ENCODE results near the gene CABP7.
"Not testable (repeated sequence)": the region's sequence is repeated elsewhere in the genome, so short reads cannot be mapped to it uniquely, and the experiment has no call there.

The CABP7 gene

DNA sequence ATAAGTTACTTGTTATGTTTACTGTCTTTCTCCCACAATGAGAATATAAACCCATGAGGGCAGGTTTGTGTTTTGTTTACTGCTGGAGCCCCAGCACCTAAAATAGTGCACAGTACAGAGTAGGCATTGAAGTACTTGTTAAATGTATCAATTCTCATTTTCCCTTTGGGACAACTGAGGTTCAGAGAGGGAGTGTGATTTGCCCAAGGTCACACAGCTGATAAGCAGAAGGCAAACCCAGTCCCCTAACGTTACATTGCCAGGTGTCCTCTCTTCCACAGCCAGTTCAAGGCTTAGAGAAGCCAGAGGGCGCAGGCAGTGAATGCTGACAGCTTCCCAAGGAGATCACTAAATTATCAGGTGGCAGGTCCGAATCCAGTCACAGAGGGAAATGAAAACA lies 30.2 kb downstream of the CABP7 start:
- no peak for DNase-seq

DNA sequence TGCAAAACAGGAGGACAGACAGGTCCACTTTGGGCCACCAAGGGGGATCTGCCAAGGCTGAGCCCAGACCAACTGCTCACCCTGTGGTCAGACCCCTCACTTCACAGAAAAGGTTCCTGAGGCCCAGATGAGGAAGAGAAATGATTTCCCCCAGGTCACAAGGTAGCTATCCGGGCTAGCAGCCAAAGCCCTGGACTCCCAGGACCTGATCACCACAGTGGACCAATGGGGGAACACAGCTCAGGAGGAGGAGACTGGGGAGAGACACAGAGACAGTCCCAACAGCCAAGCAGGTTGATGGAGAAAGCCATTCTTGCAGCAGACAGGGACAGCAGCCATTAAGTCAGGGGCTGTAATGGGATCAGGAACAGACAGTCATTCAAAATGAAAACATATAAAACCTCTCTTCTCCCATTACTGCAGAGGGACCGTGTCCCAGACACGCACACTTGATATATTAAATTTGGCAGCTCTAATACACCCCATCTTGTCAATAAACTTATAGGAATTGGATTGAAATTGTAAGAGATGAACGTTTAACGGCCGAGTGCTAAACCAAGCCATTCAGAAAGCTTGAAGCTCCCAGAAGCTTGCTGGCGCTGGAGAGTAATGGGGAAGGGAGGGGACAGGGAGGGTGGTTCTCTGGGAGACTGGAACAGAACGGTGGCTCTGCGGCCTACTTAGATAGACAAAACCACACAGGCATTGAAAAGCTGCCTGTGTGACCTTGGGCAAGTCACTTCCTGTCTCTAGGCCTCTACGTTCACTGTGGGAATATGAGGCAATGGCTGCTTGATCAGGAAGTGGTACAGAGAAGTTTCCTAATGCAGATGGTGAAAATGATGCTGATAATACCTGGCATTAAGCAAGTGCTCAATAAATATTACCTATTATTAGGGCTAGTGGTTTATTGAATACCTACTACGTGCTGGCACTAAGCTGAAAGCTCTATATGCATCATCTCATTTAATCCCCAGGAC lies 31.0 kb downstream of the CABP7 start:
- DNase-seq, result no peak

DNA sequence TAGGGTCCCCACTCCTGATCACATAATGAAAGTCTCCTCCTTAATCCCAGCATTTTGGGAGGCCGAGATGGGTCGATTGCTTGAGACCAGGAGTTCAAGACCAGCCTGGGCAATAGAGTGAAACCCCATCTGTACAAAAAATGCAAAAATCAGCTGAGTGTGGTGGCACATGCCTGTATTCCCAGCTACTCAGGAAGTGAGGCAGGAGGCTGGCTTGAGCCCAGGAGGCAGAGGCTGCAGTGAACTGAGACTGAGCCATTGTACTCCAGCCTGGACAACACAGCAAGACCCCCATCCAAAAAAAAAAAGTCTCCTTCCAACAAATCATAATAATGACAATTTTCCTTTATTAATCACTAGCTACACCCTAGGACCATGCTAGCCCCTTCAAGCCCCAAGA lies 31.9 kb downstream of the CABP7 start:
- no peak for DNase-seq

DNA sequence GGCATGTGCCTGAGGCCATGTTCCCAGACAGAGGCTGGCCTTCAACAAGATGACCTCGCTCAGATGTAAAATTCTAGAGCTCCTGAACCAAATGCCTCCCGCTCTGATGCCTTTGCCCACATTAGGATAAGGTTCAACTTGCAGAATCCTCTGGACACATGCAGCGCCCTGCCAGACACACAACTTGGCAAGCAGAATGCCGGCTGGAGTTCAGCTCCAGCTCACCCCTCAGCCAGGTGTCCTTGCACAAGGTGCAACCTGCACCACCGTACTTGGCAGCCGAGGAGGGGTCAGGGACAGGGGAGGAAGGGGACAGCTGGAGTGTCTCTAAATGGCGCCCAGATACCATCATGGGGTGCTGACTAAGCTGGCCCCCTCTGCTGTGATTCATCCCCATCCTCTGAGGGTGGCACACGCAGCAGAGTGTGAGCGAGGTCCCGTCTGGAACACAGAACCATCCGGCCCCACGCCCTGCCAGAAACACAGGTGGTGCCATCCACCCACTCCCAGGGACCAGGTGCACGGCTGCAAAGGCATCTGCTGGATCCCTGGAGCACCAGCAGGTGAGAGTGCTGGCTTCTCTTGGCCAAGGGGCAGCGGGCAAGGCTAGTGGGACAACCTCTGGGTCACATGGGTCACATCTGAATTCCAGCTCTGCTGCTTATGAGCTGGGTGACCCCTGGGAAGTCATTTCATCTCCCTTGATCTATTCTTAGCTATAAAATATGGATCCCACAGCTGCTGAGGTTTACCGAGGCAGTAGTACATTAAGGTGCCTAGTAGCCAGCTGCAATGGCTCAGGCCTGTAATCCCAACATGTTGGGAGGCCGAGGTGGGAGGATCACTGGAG lies 34.2 kb downstream of the CABP7 start:
- DNase-seq, result no peak

DNA sequence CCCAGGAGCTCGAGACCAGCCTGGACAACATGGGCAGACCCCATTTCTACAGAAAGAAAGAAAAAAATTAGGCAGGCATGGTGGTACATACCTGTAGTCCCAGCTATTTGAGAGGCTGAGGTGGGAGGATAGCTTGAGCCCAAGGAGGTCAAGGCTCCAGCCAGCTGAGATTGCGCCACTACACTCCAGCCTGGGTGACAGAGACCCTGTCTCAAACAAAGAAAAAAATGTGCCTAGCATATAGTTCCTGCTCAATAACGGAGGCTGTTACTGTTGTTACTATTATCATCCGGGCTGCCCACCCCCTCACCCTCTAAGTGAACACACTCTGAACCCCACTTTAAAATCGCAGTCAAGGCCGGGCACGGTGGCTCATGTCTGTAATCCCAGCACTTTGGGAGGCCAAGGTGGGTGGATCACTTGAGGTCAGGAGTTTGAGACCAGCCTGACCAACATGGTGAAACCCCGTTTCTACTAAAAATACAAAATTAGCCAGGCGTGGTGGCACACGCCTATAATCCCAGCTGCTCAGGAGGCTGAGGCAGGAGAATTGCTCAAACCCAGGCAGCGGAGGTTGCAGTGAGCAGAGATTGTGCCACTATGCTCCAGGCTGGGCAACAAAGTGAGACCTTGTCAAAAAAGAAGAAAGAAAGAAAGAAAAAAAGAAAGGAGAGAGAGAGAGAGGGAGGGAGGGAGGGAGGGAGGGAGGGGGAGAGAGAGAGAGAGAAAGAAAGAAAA lies 35.0 kb downstream of the CABP7 start:
- not testable (repeated sequence) for DNase-seq

DNA sequence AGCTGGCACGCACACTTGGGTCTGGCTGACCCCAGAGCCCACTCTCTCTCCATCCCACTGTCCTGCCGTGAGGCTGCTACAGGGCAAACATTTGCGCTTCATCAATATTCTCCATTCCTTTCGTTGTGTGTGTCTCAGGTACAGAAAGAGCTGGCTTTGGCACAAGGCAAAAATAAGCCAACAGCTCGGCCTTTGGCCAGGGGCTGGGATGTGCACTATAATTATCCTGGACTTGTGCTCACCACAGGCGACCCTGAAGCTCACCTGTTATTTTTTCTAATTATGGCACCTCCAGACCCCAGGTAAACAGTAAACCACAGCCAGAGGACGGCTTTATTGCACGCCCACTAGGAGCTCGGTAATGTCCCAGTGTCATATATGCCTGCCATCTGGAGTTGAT lies 36.1 kb downstream of the CABP7 start:
- no peak for DNase-seq

DNA sequence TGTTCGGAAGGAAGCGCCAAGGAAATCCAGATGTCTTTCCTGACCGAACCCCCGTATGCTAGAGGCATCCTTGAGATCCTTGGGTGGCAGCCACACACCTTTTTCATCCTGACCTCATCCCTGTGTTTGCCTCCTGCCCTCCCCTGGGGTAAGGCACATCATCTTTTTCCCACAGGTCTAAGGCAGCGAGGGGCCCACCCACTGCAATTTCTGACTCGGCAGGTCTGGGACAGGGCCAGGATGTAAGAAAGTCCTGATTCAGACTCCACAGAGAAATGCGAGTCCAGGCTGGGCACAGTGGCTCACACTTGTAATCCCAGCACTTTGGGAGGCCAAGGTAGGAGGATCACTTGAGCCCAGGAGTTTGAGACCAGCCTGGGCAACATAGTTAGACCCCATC lies 36.5 kb downstream of the CABP7 start:
- DNase-seq, result no peak

DNA sequence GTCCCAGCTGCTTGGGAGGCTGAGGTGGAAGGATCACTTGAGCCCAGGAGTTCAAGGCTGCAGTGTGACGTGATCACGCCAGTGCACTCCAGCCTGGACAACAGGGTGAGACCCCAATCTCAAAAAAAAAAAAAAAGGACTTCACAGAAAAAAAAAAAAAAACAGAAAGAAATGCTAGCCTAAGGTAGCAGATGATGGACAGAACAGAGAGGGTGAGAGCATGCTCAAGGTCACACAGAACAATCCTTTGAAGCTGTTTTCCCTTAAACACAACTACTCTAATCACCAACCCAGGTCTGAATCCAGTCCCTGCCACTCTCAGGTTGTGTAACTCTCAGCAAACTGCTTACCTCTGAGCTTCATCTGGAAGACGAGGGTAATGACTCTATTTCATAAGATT lies 37.3 kb downstream of the CABP7 start:
- DNase-seq, result no peak

DNA sequence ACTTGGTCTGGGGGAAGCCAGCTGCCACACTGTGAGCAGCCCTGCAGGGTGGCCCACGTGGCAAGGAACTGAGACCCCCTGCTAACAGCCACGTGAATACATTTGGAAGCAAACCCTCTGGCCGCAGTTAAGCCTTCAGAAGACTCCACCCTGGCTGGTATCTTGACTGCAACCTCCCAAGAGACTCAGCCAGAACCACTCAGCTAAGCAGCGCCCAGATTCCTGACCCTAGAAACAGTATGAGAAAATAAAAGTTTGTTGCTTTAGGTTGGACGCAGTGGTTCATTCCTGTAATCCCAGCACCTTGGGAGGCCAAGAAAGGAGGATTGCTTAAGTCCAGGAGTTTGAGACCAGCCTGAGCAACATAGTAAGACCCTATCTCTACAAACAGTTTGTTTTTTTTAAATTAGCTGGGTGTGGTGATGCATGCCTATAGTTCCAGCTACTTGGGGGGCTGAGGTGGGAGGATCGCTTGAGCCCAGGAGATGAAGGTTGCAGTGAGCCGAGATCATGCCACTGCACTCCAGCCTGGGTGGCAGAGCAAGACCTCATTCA lies 38.3 kb downstream of the CABP7 start:
- no peak for DNase-seq

DNA sequence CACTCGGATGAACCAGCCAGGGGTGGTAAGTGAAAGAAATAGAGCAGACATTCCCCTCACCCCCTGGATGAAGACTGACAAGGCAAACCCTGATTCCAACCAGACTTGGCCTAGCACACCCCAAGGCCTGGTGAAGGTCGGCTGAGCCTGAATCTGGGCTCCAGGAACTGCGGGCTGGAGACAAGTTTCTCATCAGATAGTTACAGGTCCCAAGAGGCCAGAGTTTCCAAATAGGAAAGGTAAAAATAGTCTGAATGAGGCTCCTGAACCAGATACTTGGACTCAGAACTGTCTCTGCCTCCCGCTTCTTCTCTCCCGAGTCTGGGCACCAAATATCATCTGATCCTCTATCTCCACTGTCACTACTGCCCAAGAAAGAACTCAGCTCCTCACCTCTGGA lies 39.2 kb downstream of the CABP7 start:
- no peak for DNase-seq

DNA sequence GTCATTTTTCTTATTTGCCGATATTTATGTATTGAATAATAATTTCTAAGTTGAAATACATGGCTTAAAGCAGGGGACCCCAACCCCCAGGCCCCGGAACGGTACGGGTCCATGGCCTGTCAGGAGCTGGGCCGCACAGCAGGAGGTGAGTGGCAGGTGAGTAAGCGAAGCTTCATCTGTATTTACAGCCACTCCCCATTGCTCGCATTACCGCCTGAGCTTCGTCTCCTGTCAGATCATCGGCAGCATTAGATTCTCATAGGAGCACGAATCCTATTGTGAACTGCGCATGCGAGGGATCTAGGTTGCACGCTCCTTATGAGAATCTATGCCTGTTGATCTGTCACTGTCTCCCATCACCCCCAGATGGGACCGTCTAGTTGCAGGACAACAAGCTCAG lies 42.5 kb downstream of the CABP7 start:
- DNase-seq, result no peak

DNA sequence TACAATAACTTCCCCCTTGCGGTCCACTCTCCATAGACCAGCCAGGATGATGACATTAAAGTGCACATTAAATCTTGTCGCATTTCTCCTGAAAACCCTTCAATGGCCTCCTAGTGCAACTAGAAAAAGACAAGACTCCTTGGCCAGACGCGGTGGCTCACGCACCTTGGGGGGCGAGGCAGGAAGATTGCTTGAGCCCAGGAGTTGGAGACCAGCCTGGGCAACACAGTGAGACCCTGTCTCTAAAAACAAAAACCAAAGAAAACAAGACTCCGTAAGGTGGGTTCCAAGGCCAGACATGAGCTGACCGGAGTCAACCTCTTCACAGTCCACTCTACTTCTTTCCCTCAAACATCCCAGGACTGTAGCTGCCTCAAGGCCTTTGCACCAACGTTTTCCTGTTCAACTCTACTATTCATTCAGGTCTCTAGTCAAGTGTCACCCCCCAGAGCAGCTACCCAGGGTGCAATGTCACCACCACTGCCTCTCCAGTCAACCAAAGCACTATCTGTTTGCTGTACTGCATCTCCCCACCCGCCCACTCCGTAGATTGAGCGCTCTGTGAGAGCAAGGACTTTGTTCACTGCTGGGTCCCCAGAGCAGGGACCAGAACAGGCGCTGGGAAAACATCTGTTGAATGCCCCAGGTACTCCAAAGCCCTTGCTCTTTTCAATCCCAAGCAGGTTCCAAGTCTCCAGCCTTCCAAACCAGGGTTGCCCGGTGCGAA lies 46.3 kb downstream of the CABP7 start:
- DNase-seq, result no peak

DNA sequence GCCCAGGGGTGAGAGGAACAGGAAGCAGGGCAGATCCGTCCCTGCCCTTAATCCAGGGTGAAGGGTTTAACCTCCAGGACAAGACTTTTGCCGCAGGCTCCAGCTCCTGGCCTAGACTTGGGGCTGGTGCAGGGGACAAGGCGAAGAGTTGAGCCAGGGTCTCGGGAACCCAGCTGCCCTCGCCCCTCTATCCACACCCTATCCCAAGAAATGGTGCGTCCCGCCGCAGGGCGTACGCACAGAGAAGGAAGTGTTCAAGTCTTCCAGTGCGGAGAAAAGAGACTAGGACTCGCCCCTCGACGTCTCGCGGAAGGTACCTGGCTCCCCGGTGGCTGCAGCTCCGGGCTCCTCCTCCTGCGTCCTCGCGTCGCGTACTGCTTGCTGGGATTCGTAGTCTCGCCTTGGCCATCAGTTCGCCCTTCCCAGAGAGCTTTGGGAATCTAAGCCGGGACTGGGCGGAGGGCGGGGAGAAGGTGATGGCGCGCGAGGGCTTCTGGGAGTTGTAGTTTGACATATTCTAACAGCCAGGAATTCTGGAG lies 46.9 kb downstream of the CABP7 start, which contains the start of gene ZMAT5:
ZMAT5 (minus strand) TSS at position 376 of the 539 bp plus-strand sequence. CDS start 18,463 bp downstream, outside the sequence.
- DNase-seq, result peak; percentile 97

DNA sequence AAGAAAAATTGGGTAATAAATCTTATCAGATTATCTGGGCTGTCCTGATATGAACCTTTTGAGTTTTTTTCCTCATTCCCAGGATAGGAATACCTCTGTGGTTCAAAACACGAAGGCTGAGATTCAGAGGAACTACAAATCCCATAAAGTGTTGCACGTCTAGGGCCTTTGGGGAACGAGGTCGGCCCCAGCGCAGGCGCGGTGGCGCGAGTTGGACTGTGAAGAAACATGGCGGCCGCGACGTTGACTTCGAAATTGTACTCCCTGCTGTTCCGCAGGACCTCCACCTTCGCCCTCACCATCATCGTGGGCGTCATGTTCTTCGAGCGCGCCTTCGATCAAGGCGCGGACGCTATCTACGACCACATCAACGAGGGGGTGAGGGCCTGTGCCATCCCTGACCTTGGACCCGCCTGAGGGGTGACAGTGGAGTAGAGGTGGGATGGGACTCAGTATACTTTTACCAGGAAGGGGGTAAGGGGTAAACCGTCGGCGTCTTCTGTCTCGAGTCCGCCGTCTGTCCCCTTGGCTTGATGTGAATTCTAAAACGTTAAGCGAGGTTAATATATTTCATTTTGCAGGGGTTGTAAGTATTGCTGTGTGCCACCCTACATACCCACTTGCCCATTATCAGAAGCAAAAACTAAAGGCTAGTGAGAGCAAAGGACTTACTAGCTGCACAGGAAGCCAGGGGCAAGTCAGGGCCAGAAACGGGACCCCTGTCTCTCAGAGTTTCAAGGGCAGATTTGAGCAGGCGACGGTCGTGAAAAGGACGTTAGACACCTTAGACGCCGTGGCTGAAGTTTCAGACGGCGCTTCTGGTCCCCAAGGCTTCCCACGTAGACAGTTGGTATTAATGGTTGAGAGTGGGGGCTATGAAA lies 47.6 kb downstream of the CABP7 start, which contains the start of gene UQCR10:
UQCR10 (plus strand) TSS at position 199 of the 881 bp plus-strand sequence; CDS start at position 229, 30 bp downstream.
- DNase-seq, result peak; percentile 97

DNA sequence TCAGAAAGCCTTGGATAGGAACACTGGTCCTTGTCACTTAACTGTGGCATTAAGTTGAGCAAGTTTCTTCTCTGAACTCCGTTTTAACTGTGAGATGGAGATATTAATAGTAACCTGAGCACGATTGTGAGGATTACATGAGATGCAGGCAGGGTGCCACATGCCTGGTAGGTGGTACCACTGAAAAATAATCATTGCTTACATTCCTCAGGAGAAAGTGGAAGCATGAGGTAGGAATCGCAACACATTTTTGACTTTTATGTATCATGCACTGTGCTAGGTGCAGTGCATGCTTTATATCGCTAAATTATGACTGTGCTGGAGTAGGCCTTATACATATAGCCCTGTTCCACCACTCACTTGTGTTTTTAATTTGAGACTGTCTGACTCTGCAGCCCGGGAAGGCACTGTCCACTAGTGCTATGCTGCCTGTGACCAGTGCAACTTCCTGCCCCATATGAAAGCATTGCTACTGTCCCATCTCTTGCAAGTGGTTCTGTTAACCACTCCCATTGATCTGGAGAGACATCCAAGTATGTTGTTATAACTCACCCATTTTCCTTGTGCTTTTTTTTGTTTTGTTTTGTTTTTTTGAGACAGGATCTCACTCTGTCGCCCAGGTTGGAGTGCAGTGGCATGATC lies 48.4 kb downstream of the CABP7 start:
- no peak for DNase-seq

DNA sequence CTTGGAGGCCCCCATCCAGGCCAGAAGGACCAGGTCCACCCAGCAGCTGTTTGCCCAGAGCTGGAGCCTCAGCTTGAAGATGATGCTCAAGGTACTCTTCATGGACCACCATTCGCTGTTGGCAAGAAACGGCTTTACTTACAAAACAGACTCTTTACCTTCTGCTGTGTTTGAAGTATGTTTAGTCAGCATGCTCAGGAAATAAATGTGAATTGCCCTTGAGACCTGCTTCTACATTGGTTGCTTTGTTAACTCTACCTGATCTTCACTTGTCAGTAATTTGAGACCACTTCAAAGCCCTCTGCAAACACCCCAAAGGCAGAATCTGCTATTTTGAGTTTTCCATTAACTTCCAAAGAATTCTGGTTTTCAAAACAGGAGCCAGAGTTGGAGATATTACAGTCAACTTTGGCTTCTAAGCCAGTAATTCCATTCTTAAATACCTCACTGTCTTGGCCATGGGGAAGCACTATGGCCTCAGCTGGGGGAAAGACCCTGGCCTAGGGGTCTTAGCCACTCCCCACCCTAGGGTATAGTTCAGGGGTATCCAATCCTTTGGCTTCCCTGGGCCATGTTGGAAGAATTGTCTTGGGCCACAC lies 50.0 kb downstream of the CABP7 start:
- no peak for DNase-seq

DNA sequence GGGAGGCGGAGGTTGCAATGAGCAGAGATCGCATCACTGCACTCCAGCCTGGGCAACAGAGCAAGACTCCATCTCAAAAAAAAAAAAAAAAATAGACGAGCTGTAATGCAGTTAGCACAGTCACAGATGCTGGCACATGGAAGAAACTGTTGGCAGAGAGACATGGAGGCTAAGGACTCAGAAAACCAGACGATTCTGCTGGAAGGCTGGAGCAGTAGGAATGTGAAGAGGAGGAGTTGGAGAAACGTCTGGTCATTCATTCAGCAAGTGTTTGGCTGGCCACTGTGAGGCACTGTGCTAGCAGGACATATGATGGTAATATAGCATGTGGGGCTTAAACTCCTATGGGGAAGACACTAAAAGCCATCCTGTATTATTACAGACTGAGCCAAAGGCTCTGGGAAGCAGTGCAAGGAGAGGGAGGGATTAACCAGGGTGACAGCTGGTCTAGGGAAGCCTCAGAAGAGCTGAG lies 52.4 kb downstream of the CABP7 start:
- peak; percentile 28 for DNase-seq

DNA sequence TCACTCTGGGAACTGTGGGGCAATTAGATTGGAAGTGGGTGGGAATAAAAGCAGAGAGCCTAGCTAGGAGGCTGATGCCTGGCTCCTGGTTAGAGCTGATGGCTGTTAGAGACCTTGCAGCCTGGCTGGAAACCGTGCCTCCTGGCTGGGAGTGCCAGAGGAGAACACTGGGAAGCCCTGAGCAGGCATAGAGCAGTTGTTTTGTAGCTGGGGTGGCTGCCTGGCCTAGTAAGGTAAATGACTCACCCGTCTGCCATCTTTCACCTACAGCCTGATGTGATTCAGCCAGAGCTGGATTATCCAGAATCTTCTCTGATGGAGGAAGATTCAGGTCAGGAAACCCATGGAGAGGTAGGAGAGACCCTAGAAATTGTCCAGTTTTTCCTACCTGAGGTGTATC lies 53.4 kb downstream of the CABP7 start:
- DNase-seq, result no peak

DNA sequence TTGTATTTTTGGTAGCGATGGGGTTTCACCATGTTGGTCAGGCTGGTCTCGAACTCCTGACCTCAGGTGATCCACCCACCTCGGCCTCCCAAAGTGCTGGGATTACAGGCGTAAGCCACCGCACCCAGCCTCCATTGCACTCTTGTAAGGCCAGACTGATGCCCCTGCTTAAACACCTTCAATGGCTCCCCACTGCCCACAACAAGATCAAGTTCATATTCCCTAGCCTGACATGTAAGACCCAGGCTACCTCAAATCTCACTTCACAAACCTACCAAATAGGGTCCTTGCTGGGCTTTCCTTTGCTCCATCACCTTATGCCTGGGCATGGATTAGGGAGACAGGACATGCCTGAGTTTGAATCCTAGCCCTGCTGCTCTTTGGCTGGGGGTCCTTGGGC lies 60.4 kb downstream of the CABP7 start:
- no peak for DNase-seq

Data from NCI-H1694 treated with DMSO at 0.1 percent for 48 hours (cell line).